Adrenal gland (tissue), 5 donors: ENCODE data around the gene SELPLG.

ENCODE experiments used
- CTCF ChIP-seq, 6 experiments: fragments of 450-650 bp in 4 of 6; fragments of 200-600 bp in 2 of 6; sonication (generic) in 1 of 6; IDR thresholded peaks; 1 replicate in 5 of 6; 2 replicates in 1 of 6; pipeline versions ENCODE4 v1.5.1 to v1.8.0; 2016 to 2021; ENCODE audit warnings: antibody characterized with exemption in 6 of 6, mild to moderate bottlenecking in 2 of 6, moderate library complexity in 1 of 6
- POLR2A ChIP-seq, 2 donors: fragments of 450-650 bp; IDR thresholded peaks; one replicate each; pipeline ENCODE4 v1.6.1; 2017; ENCODE audit warnings: antibody characterized with exemption in 2 of 2, mild to moderate bottlenecking in 2 of 2, moderate library complexity in 1 of 2
- donor health status: DM: no; HTN: no; CAD: no.

- no peak for TF ChIP-seq CTCF (IDR thresholded peaks at IDR 0.05)
- TF ChIP-seq POLR2A (IDR thresholded peaks at IDR 0.05) = no peak
Observed at GRCh38 chr12:108668542-108668941, 34.8 kb upstream of the SELPLG start.
